ENCODE data around the gene ZFC3H1.

ZFC3H1 gene

GRCh38 chr12:71565535-71565934, 98.1 kb downstream of the ZFC3H1 start:
- H3K9me3 ChIP-seq (ENCODE audit: severe bottlenecking), result no peaks in the 10 kb centered on the region

DNA sequence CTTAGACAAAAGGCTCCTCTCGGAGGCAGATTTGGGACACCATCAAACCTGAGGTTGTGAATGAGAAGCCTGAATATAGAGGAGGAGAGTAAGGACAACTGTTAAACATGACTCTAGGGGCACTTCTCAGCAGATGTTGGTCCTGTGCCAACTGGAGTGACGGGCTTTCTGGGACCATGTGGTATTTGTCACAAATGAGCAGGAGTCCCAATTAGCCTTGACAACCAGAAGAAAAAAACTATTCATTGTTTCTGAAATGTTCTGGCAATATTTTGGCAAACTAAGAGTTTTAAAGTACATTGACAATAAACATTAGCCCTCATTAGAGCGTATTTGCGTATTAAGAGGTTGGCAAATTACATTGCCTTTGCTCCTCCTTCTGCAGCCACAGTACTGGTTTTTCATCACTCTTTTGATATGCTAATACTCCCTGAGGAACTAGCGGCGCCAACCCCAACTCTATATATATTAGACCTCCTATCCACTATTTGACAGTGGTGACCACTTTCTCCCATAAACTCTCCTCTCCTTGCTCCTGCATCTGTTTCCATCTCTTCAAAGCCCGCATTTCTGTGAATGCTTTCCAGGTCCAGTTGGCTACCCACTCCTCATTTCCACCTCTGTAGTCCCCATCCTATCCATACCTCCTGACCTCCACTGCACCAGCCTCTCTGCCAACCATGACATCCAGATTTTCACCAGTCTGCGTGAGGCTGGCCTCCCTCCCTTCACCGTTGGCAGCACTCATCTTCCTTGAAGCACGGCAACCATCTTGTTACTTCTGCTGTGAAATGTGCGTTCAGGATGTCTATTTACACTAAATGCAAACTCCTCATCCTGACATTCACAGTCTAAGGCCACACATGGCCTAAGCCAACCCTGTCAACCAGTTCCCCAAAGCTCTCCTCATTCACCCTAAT, 100.7 kb downstream of the ZFC3H1 start:
- Histone ChIP-seq H3K4me3 (ENCODE audit: low read depth, low read length) (no peak overlapping the region), H3K36me3 (peaks cover 2% of the 10 kb centered on the region; the same call in 1 of the 2 replicates), H3K9me3 (ENCODE audit: severe bottlenecking) (no peaks in the 10 kb centered on the region), H3K27me3 (ENCODE audit: insufficient read depth, low read depth, severe bottlenecking) (no peaks in the 10 kb centered on the region), H3K27ac (no peak overlapping the region)
- DNase-seq, result no peak
- TF ChIP-seq CTCF (IDR thresholded peaks at IDR 0.05; ENCODE audit: low read depth, low read length), result no peak

More at GRCh38 chr12:71565535-71565934, 98.1 kb downstream of the ZFC3H1 start:
- H3K4me3 ChIP-seq (ENCODE audit: low read depth, low read length), result no peak overlapping the region
- H3K27me3 ChIP-seq (ENCODE audit: insufficient read depth, low read depth, severe bottlenecking), result no peaks in the 10 kb centered on the region
- TF ChIP-seq CTCF (IDR thresholded peaks at IDR 0.05; ENCODE audit: low read depth, low read length), result no peak
- H3K27ac ChIP-seq, result no peak overlapping the region
- peaks cover 2% of the 10 kb centered on the region; the same call in 1 of the 2 replicates for H3K36me3 ChIP-seq
- no peak for DNase-seq

Measured in WERI-Rb-1 (cell line).